Thyroid gland (tissue), 4 donors: ENCODE results near the gene TMEM191C.

ENCODE experiments used
- CTCF ChIP-seq, 6 experiments: fragments of 200-600 bp in 3 of 6; fragments of 450-650 bp in 3 of 6; sonication (generic) in 3 of 6; IDR thresholded peaks; one replicate each; pipeline ENCODE4 v1.5.1; 2016 to 2019; ENCODE audit warnings: antibody characterized with exemption in 6 of 6, mild to moderate bottlenecking in 2 of 6, inconsistent platforms in 1 of 6, moderate library complexity in 1 of 6
- POLR2A ChIP-seq, 2 donors: fragments of 450-650 bp; IDR thresholded peaks; one replicate each; pipeline ENCODE4 v1.6.1; 2017; ENCODE audit warnings: antibody characterized with exemption in 2 of 2, mild to moderate bottlenecking in 2 of 2, moderate library complexity in 1 of 2

- TF ChIP-seq CTCF (IDR thresholded peaks at IDR 0.05) (no peak), POLR2A (IDR thresholded peaks at IDR 0.05) (no peak)
Measured at GRCh38 chr22:21445437-21446127, 21.6 kb upstream of the TMEM191C start.
